GM21390 (cell line): ENCODE measurements around the gene EXOSC6.
A peak's percentile ranks its signal among the peaks of the same experiment; 100 is the strongest.
"Not testable (repeated sequence)": the region's sequence is repeated elsewhere in the genome, so short reads cannot be mapped to it uniquely, and the experiment has no call there.

ENCODE experiments used
- ATAC-seq: cut with Tn5 transposase; IDR thresholded peaks from one replicate; pipeline ENCODE4 v1.9.1; 2021; ENCODE audit not compliant: unreplicated experiment

Gene EXOSC6

GRCh38 chr16:70255574-70255973, 3.8 kb upstream of the EXOSC6 start:
- no peak for ATAC-seq

- ATAC-seq = no peak
Observed at GRCh38 chr16:70254965-70255286, 3.2 kb upstream of the EXOSC6 start.

GRCh38 chr16:70254180-70254964, 2.6 kb upstream of the EXOSC6 start:
- no peak for ATAC-seq

GRCh38 chr16:70253291-70254106, 1.8 kb upstream of the EXOSC6 start:
- ATAC-seq = no peak

GRCh38 chr16:70252355-70252988, 732 bp upstream of the EXOSC6 start:
- ATAC-seq = no peak

GRCh38 chr16:70250748-70251628, 752 bp downstream of the EXOSC6 start:
- peak; percentile 44 for ATAC-seq

- not testable (repeated sequence) for ATAC-seq
Observed at GRCh38 chr16:70249697-70250096, 2.0 kb downstream of the EXOSC6 start.

GRCh38 chr16:70238773-70239172, 13.0 kb downstream of the EXOSC6 start:
- not testable (repeated sequence) for ATAC-seq

GRCh38 chr16:70231831-70232230, 19.9 kb downstream of the EXOSC6 start:
- not testable (repeated sequence) for ATAC-seq

GRCh38 chr16:70226024-70226423, 25.7 kb downstream of the EXOSC6 start:
- ATAC-seq = not testable (repeated sequence)

GRCh38 chr16:70225430-70225829, 26.3 kb downstream of the EXOSC6 start:
- ATAC-seq = not testable (repeated sequence)

GRCh38 chr16:70224645-70225044, 27.1 kb downstream of the EXOSC6 start:
- ATAC-seq = not testable (repeated sequence)

GRCh38 chr16:70223971-70224513, 27.7 kb downstream of the EXOSC6 start:
- ATAC-seq = not testable (repeated sequence)

GRCh38 chr16:70223216-70223615, 28.5 kb downstream of the EXOSC6 start:
- not testable (repeated sequence) for ATAC-seq

- not testable (repeated sequence) for ATAC-seq
Observed at GRCh38 chr16:70222574-70222973, 29.2 kb downstream of the EXOSC6 start.

- ATAC-seq = not testable (repeated sequence)
Observed at GRCh38 chr16:70218586-70218985, 33.2 kb downstream of the EXOSC6 start.

- not testable (repeated sequence) for ATAC-seq
Observed at GRCh38 chr16:70206382-70206781, 45.4 kb downstream of the EXOSC6 start.

GRCh38 chr16:70204668-70205405, 46.9 kb downstream of the EXOSC6 start:
- not testable (repeated sequence) for ATAC-seq

GRCh38 chr16:70204010-70204409, 47.7 kb downstream of the EXOSC6 start:
- ATAC-seq = not testable (repeated sequence)

- ATAC-seq = not testable (repeated sequence)
Observed at GRCh38 chr16:70203508-70203907, 48.2 kb downstream of the EXOSC6 start.
